Suprapubic skin (tissue), 3 donors: ENCODE data around the gene NCK2.

ENCODE experiments used
- CTCF ChIP-seq, 2 donors: fragments of 200-600 bp in 1 of 2; fragments of 450-650 bp in 1 of 2; sonication (generic) in 1 of 2; IDR thresholded peaks; one replicate each; pipeline ENCODE4 v1.5.1; 2016 to 2019; ENCODE audit warnings: antibody characterized with exemption in 2 of 2, mild to moderate bottlenecking in 1 of 2, moderate library complexity in 1 of 2
- POLR2A ChIP-seq, 2 donors: fragments of 450-650 bp; IDR thresholded peaks; one replicate each; pipeline ENCODE4 v1.6.1; 2017; ENCODE audit warnings: antibody characterized with exemption in 2 of 2, mild to moderate bottlenecking in 2 of 2, moderate library complexity in 2 of 2

GRCh38 chr2:105852066-105852465 lies 107.4 kb downstream of the NCK2 start:
- no peak for TF ChIP-seq CTCF (IDR thresholded peaks at IDR 0.05)
- no peak for TF ChIP-seq POLR2A (IDR thresholded peaks at IDR 0.05)
